H9 (cell line): ENCODE results near the gene P2RX5. TPM values are rescaled to one million over a fixed set of nuclear protein-coding genes. Genes with fewer than 3 reads are reported as not detected.
A peak's percentile ranks its signal among the peaks of the same experiment; 100 is the strongest.

Source experiments
- DNase-seq: peaks from one replicate; pipeline ENCODE4 v3.0.0-alpha.2; 2017
- H2AFZ ChIP-seq: one replicate; pipeline ENCODE4 v1.6.1; 2013; ENCODE audit warnings: mild to moderate bottlenecking, low read length, control low read depth, moderate library complexity
- H2AK5ac ChIP-seq: 2 replicates; pipeline ENCODE4 v1.6.1; 2013; ENCODE audit warnings: low read length, control low read depth, mixed read lengths; ENCODE audit not compliant: insufficient read length
- H2BK120ac ChIP-seq: one replicate; pipeline ENCODE4 v1.6.1; 2013; ENCODE audit warnings: low read depth, mild to moderate bottlenecking, low read length, control low read depth, inconsistent platforms; ENCODE audit not compliant: poor library complexity, severe bottlenecking
- H2BK12ac ChIP-seq: 2 replicates; pipeline ENCODE4 v1.6.1; 2013; ENCODE audit warnings: low read length, control low read depth, mixed read lengths, low read depth; ENCODE audit not compliant: insufficient read length
- H2BK15ac ChIP-seq: 2 replicates; pipeline ENCODE4 v1.6.1; 2013; ENCODE audit warnings: low read depth, low read length, control low read depth
- H2BK20ac ChIP-seq: one replicate; pipeline ENCODE4 v1.6.1; 2013; ENCODE audit warnings: low read depth, mild to moderate bottlenecking, low read length, control low read depth, inconsistent platforms; ENCODE audit not compliant: poor library complexity, severe bottlenecking
- H2BK5ac ChIP-seq: 2 replicates; pipeline ENCODE4 v1.6.1; 2013; ENCODE audit warnings: low read length, control low read depth, mixed read lengths; ENCODE audit not compliant: insufficient read length
- H3K14ac ChIP-seq: 2 replicates; pipeline ENCODE4 v1.6.1; 2013; ENCODE audit warnings: low read length, control low read depth; ENCODE audit not compliant: insufficient read depth
- H3K18ac ChIP-seq: 2 replicates; pipeline ENCODE4 v1.6.1; 2013; ENCODE audit warnings: low read depth, mild to moderate bottlenecking, mixed read lengths, low read length, control low read depth; ENCODE audit not compliant: insufficient read length
- H3K23ac ChIP-seq: 2 replicates; pipeline ENCODE4 v1.6.1; 2013; ENCODE audit warnings: low read length, control low read depth, mixed read lengths, low read depth; ENCODE audit not compliant: insufficient read length
- H3K23me2 ChIP-seq: 2 replicates; pipeline ENCODE4 v1.6.1; 2013; ENCODE audit warnings: low read depth, mild to moderate bottlenecking, mixed read lengths, low read length, control low read depth; ENCODE audit not compliant: insufficient read length, poor library complexity, severe bottlenecking
- H3K27ac ChIP-seq: 2 replicates; pipeline ENCODE4 v1.5.1; 2013; ENCODE audit warnings: low read length, control low read depth, mixed read lengths, low read depth; ENCODE audit not compliant: insufficient read length
- H3K27me3 ChIP-seq: 2 replicates; pipeline ENCODE4 v1.6.1; 2013; ENCODE audit warnings: low read length, control low read depth, inconsistent platforms; ENCODE audit not compliant: insufficient read depth
- H3K4ac ChIP-seq: 2 replicates; pipeline ENCODE4 v1.6.1; 2013; ENCODE audit warnings: low read depth, mild to moderate bottlenecking, control low read depth, inconsistent platforms, low read length, moderate library complexity
- H3K4me1 ChIP-seq: 2 replicates; pipeline ENCODE4 v1.6.1; 2013; ENCODE audit warnings: low read length, control low read depth, inconsistent platforms; ENCODE audit not compliant: insufficient read depth
- H3K4me2 ChIP-seq: 2 replicates; pipeline ENCODE4 v1.6.1; 2013; ENCODE audit warnings: low read length, control low read depth, mixed read lengths; ENCODE audit not compliant: insufficient read length, insufficient read depth
- H3K56ac ChIP-seq: 2 replicates; pipeline ENCODE4 v1.6.1; 2013; ENCODE audit warnings: low read depth, mild to moderate bottlenecking, mixed read lengths, low read length, control low read depth; ENCODE audit not compliant: insufficient read length
- H3K79me1 ChIP-seq: 2 replicates; pipeline ENCODE4 v1.6.1; 2013; ENCODE audit warnings: low read depth, mild to moderate bottlenecking, moderate library complexity, low read length, control low read depth, inconsistent platforms; ENCODE audit not compliant: insufficient read depth, poor library complexity, severe bottlenecking
- H3K79me2 ChIP-seq: 2 replicates; pipeline ENCODE4 v1.6.1; 2013; ENCODE audit warnings: low read length, control low read depth, inconsistent platforms; ENCODE audit not compliant: insufficient read depth
- H3K9ac ChIP-seq: 2 replicates; pipeline ENCODE4 v1.6.1; 2013; ENCODE audit warnings: low read length, control low read depth, mixed read lengths; ENCODE audit not compliant: insufficient read length; ENCODE audit errors: extremely low read depth
- H3K9me3 ChIP-seq: one replicate; pipeline ENCODE4 v1.6.1; 2013; ENCODE audit warnings: low read depth, low read length, inconsistent platforms; ENCODE audit not compliant: control insufficient read depth
- H3T11ph ChIP-seq: one replicate; pipeline ENCODE4 v1.6.1; 2013; ENCODE audit warnings: mild to moderate bottlenecking, low read length, control low read depth, inconsistent platforms
- H4K20me1 ChIP-seq: one replicate; pipeline ENCODE4 v1.6.1; 2013; ENCODE audit not compliant: control insufficient read depth, insufficient read length, insufficient read depth
- H4K5ac ChIP-seq: 2 replicates; pipeline ENCODE4 v1.6.1; 2013; ENCODE audit warnings: low read depth, mild to moderate bottlenecking, mixed read lengths, low read length, control low read depth; ENCODE audit not compliant: insufficient read length
- H4K8ac ChIP-seq: replicated peaks from 2 replicates; pipeline ENCODE4 v1.6.1; 2013; ENCODE audit warnings: low read length, control low read depth, mixed read lengths, low read depth; ENCODE audit not compliant: insufficient read length
- H4K91ac ChIP-seq: 2 replicates; pipeline ENCODE4 v1.6.1; 2013; ENCODE audit warnings: low read depth, mild to moderate bottlenecking, moderate library complexity, mixed read lengths, low read length, control low read depth; ENCODE audit not compliant: insufficient read length
- H3K27ac Mint-ChIP-seq, 3 experiments: 2 replicates in 2 of 3; 3 replicates in 1 of 3; pipeline ENCODE4 v1.8.0; 2020 to 2021; ENCODE audit warnings: mixed read lengths in 3 of 3, mild to moderate bottlenecking in 1 of 3, moderate library complexity in 1 of 3
- H3K27me3 Mint-ChIP-seq: 2 replicates; pipeline ENCODE4 v1.8.0; 2021; ENCODE audit warnings: low read depth, mild to moderate bottlenecking, moderate library complexity, mixed read lengths
- H3K36me3 Mint-ChIP-seq, 3 experiments: 2 replicates in 2 of 3; 3 replicates in 1 of 3; pipeline ENCODE4 v1.8.0; 2020 to 2021; ENCODE audit warnings: low read depth in 3 of 3, mixed read lengths in 3 of 3; ENCODE audit not compliant: insufficient read depth in 1 of 3
- H3K4me1 Mint-ChIP-seq, 2 experiments: 2 replicates each; pipeline ENCODE4 v1.8.0; 2020; ENCODE audit warnings: mixed read lengths in 2 of 2
- H3K4me3 Mint-ChIP-seq, 2 experiments: 2 replicates in 1 of 2; 3 replicates in 1 of 2; pipeline ENCODE4 v1.8.0; 2020 to 2021; ENCODE audit warnings: mild to moderate bottlenecking in 2 of 2, mixed read lengths in 2 of 2, moderate library complexity in 1 of 2
- H3K9me3 Mint-ChIP-seq, 2 experiments: 2 replicates in 1 of 2; 3 replicates in 1 of 2; pipeline ENCODE4 v1.8.0; 2020; ENCODE audit warnings: mild to moderate bottlenecking in 2 of 2, mixed read lengths in 2 of 2, moderate library complexity in 1 of 2
- WGBS: extraction: QIAGEN DNeasy Blood & Tissue Kit; methylation state at CpG from one replicate; pipeline ENCODE4 v1.1.7; 2013; ENCODE audit warnings: missing lambda C conversion rate, low lambda C conversion rate, mixed read lengths; ENCODE audit not compliant: insufficient read length; ENCODE audit errors: extremely low coverage; 5-methylcytosine and 5-hydroxymethylcytosine counted together
- total RNA-seq: library from RNA; stranded (reverse); gene quantifications from 2 replicates; pipeline ENCODE4 v1.2.1, GENCODE V29; 2021
- TF ChIP-seq, protein P1 (sequence below): fragments of 200-600 bp; sonication (generic); conservative IDR thresholded peaks from 3 replicates; pipeline ENCODE4 v1.8.0; 2021; ENCODE audit warnings: antibody characterized with exemption, mild to moderate bottlenecking

Gene P2RX5
- total RNA-seq, 1 experiment from 2014 or later, result 4.7 TPM

DNA sequence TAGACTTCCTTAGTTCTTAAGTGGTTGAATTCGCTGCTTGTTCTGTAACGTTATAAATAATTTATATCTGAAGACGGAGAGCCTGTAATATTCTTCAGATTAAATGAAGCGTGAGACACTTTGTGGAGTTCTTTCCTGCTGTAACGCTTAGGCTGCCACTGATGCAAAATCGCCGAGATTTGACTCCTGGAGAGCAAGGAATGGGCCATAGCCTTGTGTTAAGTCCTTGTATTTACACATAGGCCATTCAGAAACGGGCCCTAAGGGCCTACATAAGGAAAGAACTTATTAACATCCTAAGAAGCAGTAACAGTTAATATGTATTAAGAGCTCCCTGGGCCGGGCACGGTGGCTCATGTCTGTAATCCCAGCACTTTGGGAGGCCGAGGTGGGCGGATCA is 26.4 kb downstream of the P2RX5 start:
- no peak overlapping the region for H3K4ac ChIP-seq
- H3K14ac ChIP-seq, result no peak overlapping the region
- H3K79me2 ChIP-seq, result peaks cover 7% of the 10 kb centered on the region; the same call in 1 of the 2 replicates
- H2BK12ac ChIP-seq, result no peak overlapping the region
- no peak overlapping the region for H3K27ac ChIP-seq
- no peaks in the 10 kb centered on the region for H3K9me3 ChIP-seq
- H4K5ac ChIP-seq, result no peak overlapping the region
- no peak overlapping the region for H2AK5ac ChIP-seq
- no peak overlapping the region for H3K23ac ChIP-seq
- peaks cover 9% of the 10 kb centered on the region for H3K23me2 ChIP-seq
- Mint-ChIP-seq H3K27me3 (no peaks in the 10 kb centered on the region), H3K9me3 (no peaks in the 10 kb centered on the region), H3K36me3 (peaks cover 3 to 13% (median 10%) of the 10 kb centered on the region in 3 experiments; a peak in 6 of 7 replicates), H3K4me3 (peak overlapping the region; percentile 98), H3K4me1 (peaks cover 16 to 19% of the 10 kb centered on the region in 2 experiments), H3K27ac (peak overlapping the region in 2 of 3 experiments; percentile 98; a peak in 5 of 7 replicates)
- H4K20me1 ChIP-seq, result no peaks in the 10 kb centered on the region
- no peak overlapping the region for H4K8ac ChIP-seq
- no peak overlapping the region for H2BK5ac ChIP-seq
- H3K18ac ChIP-seq, result no peak overlapping the region
- no peak overlapping the region for H3T11ph ChIP-seq
- H4K91ac ChIP-seq, result no peak overlapping the region
- no peak overlapping the region for H2BK15ac ChIP-seq
- H3K4me2 ChIP-seq, result peak overlapping the region; percentile 76
- WGBS, result no CpG with 5 or more reads among the region's 12 CpGs
- H3K79me1 ChIP-seq, result peaks cover 4% of the 10 kb centered on the region
- DNase-seq, result no peak
- H2AFZ ChIP-seq, result no peak overlapping the region
- no peak overlapping the region for H3K56ac ChIP-seq
- H3K4me1 ChIP-seq, result peaks cover 3% of the 10 kb centered on the region; the same call in 1 of the 2 replicates
- H2BK20ac ChIP-seq, result no peak overlapping the region
- H3K27me3 ChIP-seq, result no peaks in the 10 kb centered on the region
- TF ChIP-seq, protein P1, sequence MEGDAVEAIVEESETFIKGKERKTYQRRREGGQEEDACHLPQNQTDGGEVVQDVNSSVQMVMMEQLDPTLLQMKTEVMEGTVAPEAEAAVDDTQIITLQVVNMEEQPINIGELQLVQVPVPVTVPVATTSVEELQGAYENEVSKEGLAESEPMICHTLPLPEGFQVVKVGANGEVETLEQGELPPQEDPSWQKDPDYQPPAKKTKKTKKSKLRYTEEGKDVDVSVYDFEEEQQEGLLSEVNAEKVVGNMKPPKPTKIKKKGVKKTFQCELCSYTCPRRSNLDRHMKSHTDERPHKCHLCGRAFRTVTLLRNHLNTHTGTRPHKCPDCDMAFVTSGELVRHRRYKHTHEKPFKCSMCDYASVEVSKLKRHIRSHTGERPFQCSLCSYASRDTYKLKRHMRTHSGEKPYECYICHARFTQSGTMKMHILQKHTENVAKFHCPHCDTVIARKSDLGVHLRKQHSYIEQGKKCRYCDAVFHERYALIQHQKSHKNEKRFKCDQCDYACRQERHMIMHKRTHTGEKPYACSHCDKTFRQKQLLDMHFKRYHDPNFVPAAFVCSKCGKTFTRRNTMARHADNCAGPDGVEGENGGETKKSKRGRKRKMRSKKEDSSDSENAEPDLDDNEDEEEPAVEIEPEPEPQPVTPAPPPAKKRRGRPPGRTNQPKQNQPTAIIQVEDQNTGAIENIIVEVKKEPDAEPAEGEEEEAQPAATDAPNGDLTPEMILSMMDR, result no peak
- H2BK120ac ChIP-seq, result no peak overlapping the region
- H3K9ac ChIP-seq, result peak overlapping the region; percentile 89
